GM23338 (cell line): ENCODE data around the gene NLGN1. TPM values are rescaled to one million over a fixed set of nuclear protein-coding genes. Genes with fewer than 3 reads are reported as not detected.

ENCODE experiments used
- CTCF ChIP-seq, 2 experiments: fragments of 200-600 bp in 1 of 2; sonication (generic) in 1 of 2; conservative IDR thresholded peaks; 2 replicates each; pipeline versions ENCODE4 v1.5.1 to v1.6.1; 2016 to 2017; ENCODE audit warnings: antibody characterized with exemption in 2 of 2, low read depth in 2 of 2, mild to moderate bottlenecking in 2 of 2, moderate library complexity in 1 of 2
- EZH2 ChIP-seq: fragments of 200-600 bp; sonication (generic); IDR thresholded peaks from one replicate; pipeline ENCODE4 v1.8.0; 2017; ENCODE audit warnings: antibody characterized with exemption, mild to moderate bottlenecking, low read depth; ENCODE audit not compliant: unreplicated experiment
- JUNB ChIP-seq: IDR thresholded peaks from one replicate; pipeline ENCODE4 v1.6.1; 2016; ENCODE audit warnings: antibody characterized with exemption; ENCODE audit not compliant: unreplicated experiment
- NANOG ChIP-seq: IDR thresholded peaks from 2 replicates; pipeline ENCODE4 v1.6.1; 2016; ENCODE audit warnings: antibody characterized with exemption, borderline replicate concordance
- POLR2AphosphoS5 ChIP-seq: IDR thresholded peaks from 2 replicates; pipeline ENCODE4 v1.6.1; 2016; ENCODE audit warnings: antibody characterized with exemption, low read depth
- REST ChIP-seq: IDR thresholded peaks from one replicate; pipeline ENCODE4 v1.6.1; 2018; ENCODE audit warnings: antibody characterized with exemption; ENCODE audit not compliant: unreplicated experiment
- STAT1 ChIP-seq: IDR thresholded peaks from one replicate; pipeline ENCODE4 v1.6.1; 2016; ENCODE audit warnings: antibody characterized with exemption; ENCODE audit not compliant: unreplicated experiment
- ZNF331 ChIP-seq: fragments of 250-450 bp; sonication (Bioruptor Pico); IDR thresholded peaks from 2 replicates; pipeline ENCODE4 v1.5.0; 2020; ENCODE audit warnings: low read depth, mild to moderate bottlenecking, moderate library complexity
- polyA plus RNA-seq: library from polyadenylated mRNA; unstranded; fragments of >200 nt; fragmentation: Nextera tagmentation; extraction: Ambion mirVana; gene quantifications from 2 replicates; pipeline ENCODE4 v1.2.1, GENCODE V29; 2016
- total RNA-seq: library from RNA; depleted of rRNA; stranded (reverse); fragments of >200 nt; shearing (Covaris generic); gene quantifications from 2 replicates; pipeline ENCODE4 v1.2.3, GENCODE V29; 2014
- TF ChIP-seq, protein P1 (sequence below): fragments of 250-450 bp; sonication (Bioruptor Pico); IDR thresholded peaks from 2 replicates; pipeline ENCODE4 v1.5.0; 2020; ENCODE audit warnings: mild to moderate bottlenecking, moderate library complexity

NLGN1 gene
- total and polyA plus RNA-seq, 2 experiments from 2014 or later = 6.5 to 18.6 TPM

GRCh38 chr3:174270841-174271240 is 873.3 kb downstream of the NLGN1 start (continued):
- TF ChIP-seq, protein P1, sequence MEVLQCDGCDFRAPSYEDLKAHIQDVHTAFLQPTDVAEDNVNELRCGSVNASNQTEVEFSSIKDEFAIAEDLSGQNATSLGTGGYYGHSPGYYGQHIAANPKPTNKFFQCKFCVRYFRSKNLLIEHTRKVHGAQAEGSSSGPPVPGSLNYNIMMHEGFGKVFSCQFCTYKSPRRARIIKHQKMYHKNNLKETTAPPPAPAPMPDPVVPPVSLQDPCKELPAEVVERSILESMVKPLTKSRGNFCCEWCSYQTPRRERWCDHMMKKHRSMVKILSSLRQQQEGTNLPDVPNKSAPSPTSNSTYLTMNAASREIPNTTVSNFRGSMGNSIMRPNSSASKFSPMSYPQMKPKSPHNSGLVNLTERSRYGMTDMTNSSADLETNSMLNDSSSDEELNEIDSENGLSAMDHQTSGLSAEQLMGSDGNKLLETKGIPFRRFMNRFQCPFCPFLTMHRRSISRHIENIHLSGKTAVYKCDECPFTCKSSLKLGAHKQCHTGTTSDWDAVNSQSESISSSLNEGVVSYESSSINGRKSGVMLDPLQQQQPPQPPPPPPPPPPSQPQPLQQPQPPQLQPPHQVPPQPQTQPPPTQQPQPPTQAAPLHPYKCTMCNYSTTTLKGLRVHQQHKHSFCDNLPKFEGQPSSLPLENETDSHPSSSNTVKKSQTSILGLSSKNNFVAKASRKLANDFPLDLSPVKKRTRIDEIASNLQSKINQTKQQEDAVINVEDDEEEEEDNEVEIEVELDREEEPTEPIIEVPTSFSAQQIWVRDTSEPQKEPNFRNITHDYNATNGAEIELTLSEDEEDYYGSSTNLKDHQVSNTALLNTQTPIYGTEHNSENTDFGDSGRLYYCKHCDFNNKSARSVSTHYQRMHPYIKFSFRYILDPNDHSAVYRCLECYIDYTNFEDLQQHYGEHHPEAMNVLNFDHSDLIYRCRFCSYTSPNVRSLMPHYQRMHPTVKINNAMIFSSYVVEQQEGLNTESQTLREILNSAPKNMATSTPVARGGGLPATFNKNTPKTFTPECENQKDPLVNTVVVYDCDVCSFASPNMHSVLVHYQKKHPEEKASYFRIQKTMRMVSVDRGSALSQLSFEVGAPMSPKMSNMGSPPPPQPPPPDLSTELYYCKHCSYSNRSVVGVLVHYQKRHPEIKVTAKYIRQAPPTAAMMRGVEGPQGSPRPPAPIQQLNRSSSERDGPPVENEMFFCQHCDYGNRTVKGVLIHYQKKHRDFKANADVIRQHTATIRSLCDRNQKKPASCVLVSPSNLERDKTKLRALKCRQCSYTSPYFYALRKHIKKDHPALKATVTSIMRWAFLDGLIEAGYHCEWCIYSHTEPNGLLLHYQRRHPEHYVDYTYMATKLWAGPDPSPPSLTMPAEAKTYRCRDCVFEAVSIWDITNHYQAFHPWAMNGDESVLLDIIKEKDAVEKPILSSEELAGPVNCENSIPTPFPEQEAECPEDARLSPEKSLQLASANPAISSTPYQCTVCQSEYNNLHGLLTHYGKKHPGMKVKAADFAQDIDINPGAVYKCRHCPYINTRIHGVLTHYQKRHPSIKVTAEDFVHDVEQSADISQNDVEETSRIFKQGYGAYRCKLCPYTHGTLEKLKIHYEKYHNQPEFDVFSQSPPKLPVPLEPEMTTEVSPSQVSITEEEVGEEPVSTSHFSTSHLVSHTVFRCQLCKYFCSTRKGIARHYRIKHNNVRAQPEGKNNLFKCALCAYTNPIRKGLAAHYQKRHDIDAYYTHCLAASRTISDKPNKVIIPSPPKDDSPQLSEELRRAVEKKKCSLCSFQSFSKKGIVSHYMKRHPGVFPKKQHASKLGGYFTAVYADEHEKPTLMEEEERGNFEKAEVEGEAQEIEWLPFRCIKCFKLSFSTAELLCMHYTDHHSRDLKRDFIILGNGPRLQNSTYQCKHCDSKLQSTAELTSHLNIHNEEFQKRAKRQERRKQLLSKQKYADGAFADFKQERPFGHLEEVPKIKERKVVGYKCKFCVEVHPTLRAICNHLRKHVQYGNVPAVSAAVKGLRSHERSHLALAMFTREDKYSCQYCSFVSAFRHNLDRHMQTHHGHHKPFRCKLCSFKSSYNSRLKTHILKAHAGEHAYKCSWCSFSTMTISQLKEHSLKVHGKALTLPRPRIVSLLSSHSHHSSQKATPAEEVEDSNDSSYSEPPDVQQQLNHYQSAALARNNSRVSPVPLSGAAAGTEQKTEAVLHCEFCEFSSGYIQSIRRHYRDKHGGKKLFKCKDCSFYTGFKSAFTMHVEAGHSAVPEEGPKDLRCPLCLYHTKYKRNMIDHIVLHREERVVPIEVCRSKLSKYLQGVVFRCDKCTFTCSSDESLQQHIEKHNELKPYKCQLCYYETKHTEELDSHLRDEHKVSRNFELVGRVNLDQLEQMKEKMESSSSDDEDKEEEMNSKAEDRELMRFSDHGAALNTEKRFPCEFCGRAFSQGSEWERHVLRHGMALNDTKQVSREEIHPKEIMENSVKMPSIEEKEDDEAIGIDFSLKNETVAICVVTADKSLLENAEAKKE = no peak
- no peak for TF ChIP-seq POLR2AphosphoS5
- TF ChIP-seq JUNB = no peak
- TF ChIP-seq CTCF (conservative IDR thresholded peaks at IDR 0.05; ENCODE audit: low read depth in 2 of 2) = no peak
- TF ChIP-seq STAT1 = no peak
- TF ChIP-seq NANOG = no peak
- no peak for TF ChIP-seq EZH2
- TF ChIP-seq REST = no peak
- no peak for TF ChIP-seq ZNF331 (CRISPR knock-in tag)
